IPS-15b (cell line): Measurements from ENCODE around the gene USP14.

Experiments
- H3K27me3 ChIP-seq: one replicate; pipeline ENCODE4 v1.6.1; 2013; ENCODE audit warnings: low read length; ENCODE audit not compliant: control insufficient read depth, insufficient read depth
- H3K36me3 ChIP-seq: one replicate; pipeline ENCODE4 v1.6.1; 2013; ENCODE audit warnings: low read length; ENCODE audit not compliant: control insufficient read depth, insufficient read depth
- H3K4me1 ChIP-seq: one replicate; pipeline ENCODE4 v1.6.1; 2013; ENCODE audit warnings: mild to moderate bottlenecking, low read length; ENCODE audit not compliant: control insufficient read depth, insufficient read depth
- H3K4me3 ChIP-seq: one replicate; pipeline ENCODE4 v1.5.1; 2013; ENCODE audit warnings: low read depth, low read length
- H3K9ac ChIP-seq: one replicate; pipeline ENCODE4 v1.6.1; 2013; ENCODE audit warnings: low read depth, mild to moderate bottlenecking, low read length
- H3K9me3 ChIP-seq: one replicate; pipeline ENCODE4 v1.6.1; 2013; ENCODE audit warnings: mild to moderate bottlenecking, low read length; ENCODE audit not compliant: control insufficient read depth, insufficient read depth

The USP14 gene

GRCh38 chr18:179499-179898 lies 21.1 kb downstream of the USP14 start:
- Histone ChIP-seq H3K9ac (no peak overlapping the region), H3K27me3 (no peaks in the 10 kb centered on the region), H3K9me3 (no peaks in the 10 kb centered on the region), H3K4me1 (no peaks in the 10 kb centered on the region), H3K36me3 (no peaks in the 10 kb centered on the region), H3K4me3 (no peak overlapping the region)

- Histone ChIP-seq H3K36me3 (no peaks in the 10 kb centered on the region), H3K27me3 (no peaks in the 10 kb centered on the region), H3K4me1 (no peaks in the 10 kb centered on the region), H3K4me3 (no peak overlapping the region), H3K9ac (no peak overlapping the region), H3K9me3 (no peaks in the 10 kb centered on the region)
Measured at GRCh38 chr18:181711-182110, 23.4 kb downstream of the USP14 start.

- H3K4me3 ChIP-seq, result no peak overlapping the region
- H3K36me3 ChIP-seq, result no peaks in the 10 kb centered on the region
- H3K4me1 ChIP-seq, result no peaks in the 10 kb centered on the region
- H3K27me3 ChIP-seq, result no peaks in the 10 kb centered on the region
- no peaks in the 10 kb centered on the region for H3K9me3 ChIP-seq
- no peak overlapping the region for H3K9ac ChIP-seq
Measured at GRCh38 chr18:183769-184168, 25.4 kb downstream of the USP14 start.

- Histone ChIP-seq H3K9ac (no peak overlapping the region), H3K27me3 (no peaks in the 10 kb centered on the region), H3K9me3 (no peaks in the 10 kb centered on the region), H3K4me3 (no peak overlapping the region), H3K36me3 (no peaks in the 10 kb centered on the region), H3K4me1 (no peaks in the 10 kb centered on the region)
Measured at GRCh38 chr18:189254-189653, 30.9 kb downstream of the USP14 start.

- Histone ChIP-seq H3K9me3 (no peaks in the 10 kb centered on the region), H3K9ac (no peak overlapping the region), H3K36me3 (no peaks in the 10 kb centered on the region), H3K27me3 (no peaks in the 10 kb centered on the region), H3K4me1 (no peaks in the 10 kb centered on the region), H3K4me3 (no peak overlapping the region)
Measured at GRCh38 chr18:191725-192124, 33.4 kb downstream of the USP14 start.

- Histone ChIP-seq H3K36me3 (no peaks in the 10 kb centered on the region), H3K9ac (no peak overlapping the region), H3K4me3 (no peak overlapping the region), H3K4me1 (no peaks in the 10 kb centered on the region), H3K9me3 (no peaks in the 10 kb centered on the region), H3K27me3 (no peaks in the 10 kb centered on the region)
Measured at GRCh38 chr18:192801-193200, 34.4 kb downstream of the USP14 start.

- Histone ChIP-seq H3K4me1 (no peaks in the 10 kb centered on the region), H3K27me3 (no peaks in the 10 kb centered on the region), H3K9me3 (no peaks in the 10 kb centered on the region), H3K9ac (no peak overlapping the region), H3K4me3 (no peak overlapping the region), H3K36me3 (peaks cover 3% of the 10 kb centered on the region)
Measured at GRCh38 chr18:195651-196050, 37.3 kb downstream of the USP14 start.

- Histone ChIP-seq H3K4me1 (no peaks in the 10 kb centered on the region), H3K36me3 (peaks cover 3% of the 10 kb centered on the region), H3K9ac (no peak overlapping the region), H3K4me3 (no peak overlapping the region), H3K27me3 (no peaks in the 10 kb centered on the region), H3K9me3 (no peaks in the 10 kb centered on the region)
Measured at GRCh38 chr18:199214-199613, 40.9 kb downstream of the USP14 start.

- H3K9ac ChIP-seq, result no peak overlapping the region
- H3K4me1 ChIP-seq, result no peaks in the 10 kb centered on the region
- no peak overlapping the region for H3K4me3 ChIP-seq
- H3K36me3 ChIP-seq, result peaks cover 6% of the 10 kb centered on the region
- H3K9me3 ChIP-seq, result no peaks in the 10 kb centered on the region
- H3K27me3 ChIP-seq, result no peaks in the 10 kb centered on the region
Measured at GRCh38 chr18:199768-200167, 41.4 kb downstream of the USP14 start.

- H3K4me1 ChIP-seq, result peaks cover 2% of the 10 kb centered on the region
- no peaks in the 10 kb centered on the region for H3K9me3 ChIP-seq
- no peak overlapping the region for H3K4me3 ChIP-seq
- peaks cover 3% of the 10 kb centered on the region for H3K36me3 ChIP-seq
- H3K27me3 ChIP-seq, result no peaks in the 10 kb centered on the region
- H3K9ac ChIP-seq, result no peak overlapping the region
Measured at GRCh38 chr18:210075-210474, 51.7 kb downstream of the USP14 start.

- Histone ChIP-seq H3K4me1 (peaks cover 2% of the 10 kb centered on the region), H3K36me3 (no peaks in the 10 kb centered on the region), H3K9me3 (no peaks in the 10 kb centered on the region), H3K27me3 (no peaks in the 10 kb centered on the region), H3K9ac (no peak overlapping the region), H3K4me3 (no peak overlapping the region)
Measured at GRCh38 chr18:210733-211132, 52.4 kb downstream of the USP14 start.

GRCh38 chr18:211582-211981 lies 53.2 kb downstream of the USP14 start:
- no peaks in the 10 kb centered on the region for H3K27me3 ChIP-seq
- H3K9ac ChIP-seq, result no peak overlapping the region
- no peaks in the 10 kb centered on the region for H3K9me3 ChIP-seq
- H3K4me1 ChIP-seq, result peaks cover 2% of the 10 kb centered on the region
- H3K36me3 ChIP-seq, result peaks cover 4% of the 10 kb centered on the region
- H3K4me3 ChIP-seq, result no peak overlapping the region

GRCh38 chr18:212780-213179 lies 54.4 kb downstream of the USP14 start:
- Histone ChIP-seq H3K4me3 (no peak overlapping the region), H3K9me3 (no peaks in the 10 kb centered on the region), H3K27me3 (no peaks in the 10 kb centered on the region), H3K9ac (no peak overlapping the region), H3K4me1 (peaks cover 2% of the 10 kb centered on the region), H3K36me3 (peaks cover 9% of the 10 kb centered on the region)
